UCSD-AML1 (cell line): ENCODE measurements around the gene C3.
"Not testable (repeated sequence)": the region's sequence is repeated elsewhere in the genome, so short reads cannot be mapped to it uniquely, and the experiment has no call there.

Source experiments
- DNase-seq: peaks from one replicate; lab custom pipeline; 2025; ENCODE audit not compliant: unreplicated experiment; lab: John Stamatoyannopoulos, UW

The C3 gene

GRCh38 chr19:6693056-6693471 lies 27.4 kb downstream of the C3 start:
- DNase-seq: no peak

DNA sequence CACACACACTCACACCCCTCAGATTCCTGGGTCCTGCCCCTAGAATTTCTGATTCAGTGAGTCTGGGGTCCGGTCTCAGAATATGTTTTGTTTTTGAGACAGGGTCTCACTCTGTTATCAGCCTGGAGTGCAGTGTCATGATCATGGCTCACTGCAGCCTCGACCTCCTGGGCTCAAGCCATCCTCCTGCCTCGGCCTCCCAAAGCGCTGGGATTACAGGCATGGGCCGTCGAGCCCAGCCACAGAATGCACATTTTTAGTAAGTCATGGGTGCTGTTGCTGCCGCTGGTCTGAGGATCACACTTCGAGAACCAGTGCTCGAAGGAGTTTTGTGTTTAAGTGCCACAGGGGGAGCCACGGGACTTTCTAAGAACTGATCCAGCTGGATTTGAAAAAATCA lies 28.4 kb downstream of the C3 start:
- no peak for DNase-seq

- DNase-seq: no peak
These were observed 29.1 kb downstream of the C3 start for GRCh38 chr19:6691342-6691741.

GRCh38 chr19:6690160-6690885 lies 30.1 kb downstream of the C3 start:
- no peak for DNase-seq

GRCh38 chr19:6687114-6687513 lies 33.3 kb downstream of the C3 start:
- DNase-seq: no peak

DNA sequence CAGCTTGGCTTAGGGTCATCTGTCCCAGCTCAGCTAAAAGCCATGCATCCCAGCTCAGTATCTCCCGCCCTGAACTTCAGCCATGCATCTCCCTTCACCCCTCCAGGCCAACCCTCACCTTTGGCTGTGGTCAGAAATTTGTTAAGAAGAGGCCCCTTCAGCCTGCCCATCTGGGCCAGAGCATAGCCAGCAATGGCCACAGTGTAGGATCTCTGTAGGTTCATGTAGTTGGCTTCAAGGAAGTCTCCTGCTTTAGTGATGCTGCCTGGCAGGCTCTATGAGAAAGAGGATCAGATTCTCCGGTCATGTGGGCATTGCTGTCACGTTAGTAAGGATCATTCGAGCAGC lies 33.8 kb downstream of the C3 start:
- DNase-seq: no peak

- no peak for DNase-seq
These were observed 34.4 kb downstream of the C3 start for GRCh38 chr19:6685962-6686627.

GRCh38 chr19:6685482-6685881 lies 35.0 kb downstream of the C3 start:
- no peak for DNase-seq

DNA sequence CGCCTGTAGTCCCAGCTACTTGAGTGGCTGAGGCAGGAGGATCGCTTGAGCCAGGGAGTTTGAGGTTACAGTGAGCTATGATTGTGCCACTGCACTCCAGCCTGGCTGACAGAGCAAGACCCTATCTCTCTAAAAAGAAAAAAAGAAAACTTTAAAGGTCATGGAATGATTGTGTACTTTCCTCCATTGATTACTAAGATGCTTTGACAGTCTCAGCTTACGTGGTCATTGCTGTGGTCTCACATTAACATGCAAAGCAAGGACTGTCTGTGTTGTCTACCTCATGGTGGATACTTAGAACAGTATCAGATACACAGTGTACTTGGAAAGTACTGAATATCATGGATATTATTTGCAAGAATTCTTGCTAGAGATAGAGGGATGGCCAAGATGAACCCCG lies 36.5 kb downstream of the C3 start:
- no peak for DNase-seq

- no peak for DNase-seq
These were observed 37.8 kb downstream of the C3 start for GRCh38 chr19:6682607-6683128.

- no peak for DNase-seq
These were observed 40.3 kb downstream of the C3 start for GRCh38 chr19:6680141-6680540.

- DNase-seq: no peak
These were observed 41.3 kb downstream of the C3 start for GRCh38 chr19:6679139-6679538.

- no peak for DNase-seq
These were observed 41.8 kb downstream of the C3 start for GRCh38 chr19:6678690-6679109.

GRCh38 chr19:6677883-6678689 lies 42.4 kb downstream of the C3 start:
- no peak for DNase-seq

DNA sequence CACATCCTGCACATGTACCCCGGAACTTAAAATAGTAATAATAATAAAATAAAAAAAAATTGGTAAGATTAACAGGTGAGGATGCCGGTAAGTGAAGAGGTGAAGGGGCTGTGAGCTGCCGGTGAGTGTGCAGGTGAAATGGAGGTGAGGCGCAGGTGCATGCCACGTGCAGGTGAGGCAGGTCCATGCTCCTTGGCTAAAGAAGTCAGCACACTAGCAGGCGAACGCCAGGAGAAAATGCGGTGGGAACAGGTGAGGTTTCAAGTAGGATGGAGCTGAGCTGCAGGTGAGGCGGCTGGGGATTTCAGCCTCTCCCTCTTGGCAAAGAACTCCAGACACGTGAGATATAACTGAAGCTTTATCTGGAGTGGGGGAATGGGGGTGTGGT lies 43.0 kb downstream of the C3 start:
- DNase-seq: no peak

DNA sequence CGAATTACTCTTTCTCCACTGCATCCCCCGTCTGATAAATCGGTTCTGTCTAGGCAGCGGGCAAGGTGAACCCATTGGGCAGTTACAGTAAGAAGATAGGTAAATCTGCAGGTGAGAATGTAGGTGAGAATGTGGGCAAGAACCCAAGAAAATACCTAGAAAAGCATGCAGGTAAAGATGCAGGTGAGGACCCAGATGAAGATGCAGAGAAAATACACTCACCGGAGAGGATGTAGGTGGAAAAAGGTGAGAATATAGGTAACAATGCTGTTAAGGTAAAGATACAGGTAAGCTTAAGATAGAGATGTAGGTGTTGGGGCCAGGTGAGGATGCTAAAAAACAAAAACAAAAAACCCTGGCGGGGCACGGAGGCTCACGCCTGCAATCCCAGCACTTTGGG lies 44.2 kb downstream of the C3 start:
- no peak for DNase-seq

DNA sequence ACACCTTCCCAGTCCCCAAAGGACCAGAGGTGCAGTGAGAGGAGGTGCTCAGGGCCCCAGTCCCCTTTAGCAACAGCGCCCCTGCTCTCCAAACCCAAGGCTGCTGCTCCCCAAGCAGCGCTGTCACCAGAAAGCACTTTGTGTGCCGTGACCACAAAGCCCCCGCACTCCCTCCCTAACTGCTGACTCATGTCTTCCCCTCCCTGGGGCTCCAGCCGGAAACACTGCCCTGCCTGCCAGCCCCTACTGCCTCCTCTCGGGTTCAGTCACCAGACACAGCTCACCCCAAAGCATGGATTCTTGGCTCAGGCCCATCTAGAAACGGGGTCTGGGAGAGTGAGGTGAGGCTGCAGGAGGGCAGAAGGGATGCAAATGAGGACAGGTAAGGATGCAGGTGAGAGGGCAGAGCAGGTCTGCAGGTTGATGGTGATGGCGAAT lies 45.6 kb downstream of the C3 start:
- peak; percentile 89 for DNase-seq

DNA sequence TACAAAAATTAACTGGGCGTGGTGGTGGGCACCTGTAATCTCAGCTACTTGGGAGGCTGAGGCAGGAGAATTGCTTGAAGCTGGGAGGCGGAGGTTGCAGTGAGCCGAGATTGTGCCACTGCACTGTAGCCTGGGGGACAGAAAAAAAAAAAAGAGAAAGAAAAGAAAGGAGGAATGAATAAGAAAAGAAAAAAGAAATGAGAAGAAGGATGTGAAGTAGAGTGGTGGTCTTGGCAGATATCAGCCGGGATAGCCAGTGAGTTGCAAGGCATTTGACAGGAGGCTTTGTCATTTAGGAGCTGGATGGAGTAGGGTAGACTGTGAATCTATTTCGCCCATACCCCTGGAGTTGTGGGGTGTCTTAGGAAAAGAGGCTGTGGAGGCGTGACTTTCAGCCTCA lies 46.0 kb downstream of the C3 start:
- not testable (repeated sequence) for DNase-seq

DNA sequence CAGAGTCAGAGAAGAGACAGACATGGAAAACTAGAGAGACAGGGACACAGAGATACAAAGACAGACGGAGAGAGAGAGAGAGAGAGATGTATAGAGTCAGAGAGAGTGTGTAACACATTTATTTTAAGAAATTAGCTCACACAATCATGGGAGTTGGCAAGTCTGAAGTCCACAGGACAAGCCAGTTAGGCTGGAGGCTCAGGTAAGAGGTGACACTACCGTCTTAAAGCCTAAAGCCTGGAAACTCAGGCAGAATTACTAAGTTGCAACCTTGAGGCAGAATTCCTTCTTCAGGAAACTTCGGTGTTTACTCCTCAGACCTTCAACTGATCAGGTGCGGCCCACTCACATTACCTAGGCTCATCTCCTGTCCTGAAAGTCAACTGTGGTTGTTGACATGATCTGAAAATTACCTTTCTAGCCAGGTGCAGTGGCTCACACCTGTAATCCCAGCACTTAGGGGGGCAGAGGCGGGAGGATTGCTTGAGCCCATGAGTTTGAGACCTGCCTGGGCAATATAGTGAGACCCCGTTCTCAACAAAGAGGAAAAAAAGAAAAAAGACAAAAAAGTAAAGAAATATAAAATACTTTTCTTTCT lies 47.7 kb downstream of the C3 start:
- no peak for DNase-seq

DNA sequence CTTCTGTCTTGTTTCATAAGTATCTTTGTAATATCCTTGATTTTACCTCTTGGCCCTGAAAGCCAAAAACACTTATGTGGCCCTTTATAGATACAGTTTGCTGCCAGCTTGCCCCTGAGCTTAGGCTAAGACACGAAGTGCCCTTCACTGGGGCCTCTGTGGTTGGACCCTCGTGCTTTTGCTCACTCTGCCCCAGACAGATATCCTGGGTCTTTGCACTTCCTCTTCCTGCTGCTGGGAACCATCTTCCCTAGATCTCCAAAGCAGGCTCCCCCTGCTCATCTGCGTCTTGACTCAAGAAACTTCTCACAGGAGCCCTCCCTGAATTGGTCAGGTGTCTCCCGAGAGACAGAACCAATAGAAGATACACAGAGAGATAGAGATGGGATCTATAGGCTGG lies 48.5 kb downstream of the C3 start:
- no peak for DNase-seq

GRCh38 chr19:6668691-6669090 lies 51.8 kb downstream of the C3 start:
- DNase-seq: no peak
